ENCODE data around the gene TCHH. TPM values are rescaled to one million over a fixed set of nuclear protein-coding genes. Genes with fewer than 3 reads are reported as not detected.

TCHH gene
- polyA plus RNA-seq, 1 experiment = not detected

DNA sequence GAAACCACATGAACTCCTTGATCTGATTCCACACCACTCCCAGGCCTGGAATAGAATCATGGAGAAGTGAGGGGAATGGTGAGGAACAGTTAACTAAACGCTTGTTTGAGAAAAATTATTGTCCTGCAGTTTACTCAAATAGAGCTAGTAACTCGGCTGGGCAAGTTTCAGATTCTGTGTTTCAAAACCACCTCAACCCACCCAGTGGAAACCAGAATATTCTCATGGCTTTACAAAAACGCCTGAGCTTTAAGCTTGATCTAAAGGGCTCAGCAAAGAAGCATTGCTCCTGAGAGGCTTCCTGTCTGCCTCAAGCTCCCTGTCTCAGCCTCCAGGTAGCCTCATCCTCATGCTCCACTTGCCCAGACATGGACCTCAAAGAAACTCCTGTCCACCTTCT, 42.9 kb downstream of the TCHH start:
- CTCF ChIA-PET = interaction anchor here (1.2 kb wide), 1 partner anchor 15 kb away, joined by 3 read pairs; no protein-coding TSS in a partner anchor

DNA sequence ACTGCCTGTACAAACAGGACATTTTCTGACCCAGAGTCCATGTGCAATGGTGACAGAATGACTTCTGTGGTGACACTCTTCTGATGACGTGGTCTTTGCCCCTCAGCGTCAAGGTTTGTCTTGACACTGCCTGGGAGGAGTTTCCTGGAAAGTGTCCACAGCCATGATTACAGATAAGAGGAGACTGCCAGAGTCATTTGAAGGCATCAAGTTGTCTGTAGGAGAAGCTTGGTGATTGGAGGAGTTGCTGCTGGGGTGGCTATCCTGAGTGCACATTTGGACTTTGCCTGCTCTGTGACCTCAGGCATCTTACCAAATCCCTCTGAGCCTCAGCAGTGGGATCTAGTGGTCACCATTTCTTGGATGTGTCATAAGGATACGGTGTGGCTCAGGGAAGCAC, 44.1 kb downstream of the TCHH start:
- H3K36me3 ChIP-seq (ENCODE audit: control insufficient read depth, insufficient read depth, low read length) = no peaks in the 10 kb centered on the region
- POLR2A ChIA-PET = no interaction called here
- H3K27me3 ChIP-seq (ENCODE audit: control insufficient read depth, insufficient read depth, low read length) = peaks cover 2% of the 10 kb centered on the region; the same call in 1 of the 2 replicates
- TF ChIP-seq, protein P1, sequence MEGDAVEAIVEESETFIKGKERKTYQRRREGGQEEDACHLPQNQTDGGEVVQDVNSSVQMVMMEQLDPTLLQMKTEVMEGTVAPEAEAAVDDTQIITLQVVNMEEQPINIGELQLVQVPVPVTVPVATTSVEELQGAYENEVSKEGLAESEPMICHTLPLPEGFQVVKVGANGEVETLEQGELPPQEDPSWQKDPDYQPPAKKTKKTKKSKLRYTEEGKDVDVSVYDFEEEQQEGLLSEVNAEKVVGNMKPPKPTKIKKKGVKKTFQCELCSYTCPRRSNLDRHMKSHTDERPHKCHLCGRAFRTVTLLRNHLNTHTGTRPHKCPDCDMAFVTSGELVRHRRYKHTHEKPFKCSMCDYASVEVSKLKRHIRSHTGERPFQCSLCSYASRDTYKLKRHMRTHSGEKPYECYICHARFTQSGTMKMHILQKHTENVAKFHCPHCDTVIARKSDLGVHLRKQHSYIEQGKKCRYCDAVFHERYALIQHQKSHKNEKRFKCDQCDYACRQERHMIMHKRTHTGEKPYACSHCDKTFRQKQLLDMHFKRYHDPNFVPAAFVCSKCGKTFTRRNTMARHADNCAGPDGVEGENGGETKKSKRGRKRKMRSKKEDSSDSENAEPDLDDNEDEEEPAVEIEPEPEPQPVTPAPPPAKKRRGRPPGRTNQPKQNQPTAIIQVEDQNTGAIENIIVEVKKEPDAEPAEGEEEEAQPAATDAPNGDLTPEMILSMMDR (IDR thresholded peaks at IDR 0.05; ENCODE audit: insufficient read depth, low read depth, low read length) = no peak
- no peak overlapping the region for H3K4me3 ChIP-seq (ENCODE audit: low read depth, low read length)
- no peak for DNase-seq (ENCODE audit: low read depth)
- CTCF ChIA-PET = interaction anchor here (0.9 kb wide), 1 partner anchor 71 kb away, joined by 3 read pairs; no protein-coding TSS in a partner anchor

More for the DNA sequence above, 42.9 kb downstream of the TCHH start:
- H3K4me3 ChIP-seq (ENCODE audit: low read depth, low read length) = no peak overlapping the region
- H3K36me3 ChIP-seq (ENCODE audit: control insufficient read depth, insufficient read depth, low read length) = no peaks in the 10 kb centered on the region
- TF ChIP-seq, protein P1 (IDR thresholded peaks at IDR 0.05; ENCODE audit: insufficient read depth, low read depth, low read length) = no peak
- H3K27me3 ChIP-seq (ENCODE audit: control insufficient read depth, insufficient read depth, low read length) = peaks cover 2% of the 10 kb centered on the region; the same call in 1 of the 2 replicates
- POLR2A ChIA-PET = interaction anchor here (0.6 kb wide), 1 partner anchor 15 kb away, joined by 3 read pairs; no protein-coding TSS in a partner anchor
- DNase-seq (ENCODE audit: low read depth) = no peak

DNA sequence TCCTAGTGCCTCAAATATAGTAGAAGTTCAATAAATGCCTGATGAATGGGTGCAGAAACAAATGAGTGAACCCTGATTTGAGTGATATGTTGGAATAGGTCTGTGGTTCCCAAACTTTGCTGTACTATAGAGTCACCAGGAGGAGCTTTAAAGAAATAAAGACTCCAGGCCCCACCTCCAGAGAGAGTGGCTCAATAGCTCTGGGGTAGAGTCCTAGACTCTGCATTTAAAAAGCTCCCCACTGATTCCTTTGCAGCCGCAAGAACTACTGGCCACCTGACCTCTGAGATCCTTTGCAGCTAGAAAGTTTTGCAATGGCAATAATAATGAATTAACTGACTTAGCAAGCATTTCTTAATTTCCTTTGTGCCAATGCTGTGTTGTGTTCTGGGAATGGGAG, 47.3 kb downstream of the TCHH start:
- DNase-seq (ENCODE audit: low read depth) = no peak
- ChIA-PET CTCF (interaction anchor here (0.8 to 2.0 kb wide), 2 partner anchors 15 kb away, joined by 3 to 8 read pairs; no protein-coding TSS in a partner anchor), POLR2A (no interaction called here)
- Histone ChIP-seq H3K4me3 (ENCODE audit: low read depth, low read length) (no peak overlapping the region), H3K36me3 (ENCODE audit: control insufficient read depth, insufficient read depth, low read length) (no peaks in the 10 kb centered on the region), H3K27me3 (ENCODE audit: control insufficient read depth, insufficient read depth, low read length) (peaks cover 2% of the 10 kb centered on the region; the same call in 1 of the 2 replicates)
- TF ChIP-seq, protein P1 (IDR thresholded peaks at IDR 0.05; ENCODE audit: insufficient read depth, low read depth, low read length) = no peak

DNA sequence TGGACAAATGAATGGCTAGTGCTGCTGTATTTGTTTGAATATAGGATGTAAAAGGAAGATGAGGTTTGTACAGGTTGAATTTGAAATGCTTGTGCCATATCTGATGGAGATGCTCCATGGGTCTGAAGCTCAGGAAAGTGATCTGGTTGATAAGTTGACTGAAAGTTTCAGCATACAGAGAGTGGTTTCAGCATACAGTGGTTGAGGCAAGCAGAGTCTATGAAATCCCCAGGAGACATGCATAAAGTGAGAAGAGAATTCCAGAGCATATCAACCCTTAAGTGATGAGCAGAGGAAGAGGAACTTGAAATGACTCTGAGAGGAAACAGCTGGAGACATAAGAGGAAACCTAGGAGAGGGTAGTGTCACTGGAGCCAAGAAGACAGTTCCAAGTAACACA, 48.1 kb downstream of the TCHH start:
- DNase-seq (ENCODE audit: low read depth) = no peak
- H3K4me3 ChIP-seq (ENCODE audit: low read depth, low read length) = no peak overlapping the region
- POLR2A ChIA-PET = no interaction called here
- CTCF ChIA-PET = interaction anchor here (2.0 kb wide), 1 partner anchor 14 kb away, joined by 8 read pairs; no protein-coding TSS in a partner anchor
- peaks cover 2% of the 10 kb centered on the region for H3K27me3 ChIP-seq (ENCODE audit: control insufficient read depth, insufficient read depth, low read length)
- TF ChIP-seq, protein P1 (IDR thresholded peaks at IDR 0.05; ENCODE audit: insufficient read depth, low read depth, low read length) = no peak
- no peaks in the 10 kb centered on the region for H3K36me3 ChIP-seq (ENCODE audit: control insufficient read depth, insufficient read depth, low read length)

DNA sequence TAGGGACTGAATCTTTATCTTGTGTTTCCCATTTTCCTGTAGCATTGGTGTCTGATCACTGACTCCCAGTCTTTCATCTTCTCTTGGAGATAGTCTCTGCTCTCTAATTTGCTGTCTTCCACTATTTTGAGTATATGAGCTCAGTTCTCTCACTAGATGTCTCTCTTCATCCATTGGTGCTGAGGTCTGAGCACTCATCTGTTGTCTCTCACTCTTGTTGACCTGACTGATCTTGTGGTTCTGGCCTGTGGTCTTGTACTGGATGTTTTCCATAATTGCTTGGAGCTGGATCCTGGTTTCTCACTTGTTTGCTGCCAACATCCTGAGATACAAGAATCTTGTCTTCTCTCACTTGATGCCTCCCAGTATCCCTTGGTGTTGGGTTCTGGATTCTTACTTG, 53.3 kb downstream of the TCHH start:
- Histone ChIP-seq H3K27me3 (ENCODE audit: control insufficient read depth, insufficient read depth, low read length) (peaks cover 8% of the 10 kb centered on the region), H3K4me3 (ENCODE audit: low read depth, low read length) (no peak overlapping the region), H3K36me3 (ENCODE audit: control insufficient read depth, insufficient read depth, low read length) (no peaks in the 10 kb centered on the region)
- no peak for DNase-seq (ENCODE audit: low read depth)
- TF ChIP-seq, protein P1 (IDR thresholded peaks at IDR 0.05; ENCODE audit: insufficient read depth, low read depth, low read length) = no peak
- CTCF ChIA-PET = interaction anchor here (2.0 kb wide), 1 partner anchor 9 kb away, joined by 5 read pairs; no protein-coding TSS in a partner anchor
- POLR2A ChIA-PET = no interaction called here

Small RNA genes within 50 kb of the gene (small RNA-seq; reads per million reads assigned to genes)
- not detected for gene SPTLC1P4 (ENCODE audit: insufficient read length, low read depth, low replicate concordance)

Other genes starting within 250 kb of the TCHH start
- 11.7 and 17.2 TPM in 2 replicates for gene THEM4, start 205.9 kb downstream of the TCHH start, polyA plus RNA-seq (2011; rRNA removed)
- gene S100A10, start 121.6 kb downstream of the TCHH start, polyA plus RNA-seq (2011; rRNA removed) = 40.3 and 88.4 TPM in 2 replicates
- gene S100A11, start 78.4 kb downstream of the TCHH start, polyA plus RNA-seq (2011; rRNA removed) = 1,269 and 1,278 TPM in 2 replicates
- not detected in 2 replicates for gene TCHHL1, start 26.4 kb downstream of the TCHH start, polyA plus RNA-seq (2011; rRNA removed)
- not detected in 2 replicates for gene RPTN, start 43.8 kb upstream of the TCHH start, polyA plus RNA-seq (2011; rRNA removed)
- not detected in 2 replicates for gene HRNR, start 108.7 kb upstream of the TCHH start, polyA plus RNA-seq (2011; rRNA removed)
- not detected in 2 replicates for gene FLG, start 209.8 kb upstream of the TCHH start, polyA plus RNA-seq (2011; rRNA removed)
- not detected in 2 replicates for gene FLG2, start 244.6 kb upstream of the TCHH start, polyA plus RNA-seq (2011; rRNA removed)